GM10266 (cell line): ENCODE data around the gene MDM2.
A peak's percentile ranks its signal among the peaks of the same experiment; 100 is the strongest.

Source experiments
- DNase-seq: peaks from one replicate; pipeline ENCODE4 v3.0.0; 2012; ENCODE audit errors: extremely low spot score
- TF ChIP-seq, protein P1 (sequence below): IDR thresholded peaks from 2 replicates; pipeline ENCODE4 v1.5.1; 2012; ENCODE audit warnings: mild to moderate bottlenecking, low read depth; ENCODE audit not compliant: control insufficient read depth, insufficient read depth; ENCODE audit errors: missing control alignments

Gene MDM2

DNA sequence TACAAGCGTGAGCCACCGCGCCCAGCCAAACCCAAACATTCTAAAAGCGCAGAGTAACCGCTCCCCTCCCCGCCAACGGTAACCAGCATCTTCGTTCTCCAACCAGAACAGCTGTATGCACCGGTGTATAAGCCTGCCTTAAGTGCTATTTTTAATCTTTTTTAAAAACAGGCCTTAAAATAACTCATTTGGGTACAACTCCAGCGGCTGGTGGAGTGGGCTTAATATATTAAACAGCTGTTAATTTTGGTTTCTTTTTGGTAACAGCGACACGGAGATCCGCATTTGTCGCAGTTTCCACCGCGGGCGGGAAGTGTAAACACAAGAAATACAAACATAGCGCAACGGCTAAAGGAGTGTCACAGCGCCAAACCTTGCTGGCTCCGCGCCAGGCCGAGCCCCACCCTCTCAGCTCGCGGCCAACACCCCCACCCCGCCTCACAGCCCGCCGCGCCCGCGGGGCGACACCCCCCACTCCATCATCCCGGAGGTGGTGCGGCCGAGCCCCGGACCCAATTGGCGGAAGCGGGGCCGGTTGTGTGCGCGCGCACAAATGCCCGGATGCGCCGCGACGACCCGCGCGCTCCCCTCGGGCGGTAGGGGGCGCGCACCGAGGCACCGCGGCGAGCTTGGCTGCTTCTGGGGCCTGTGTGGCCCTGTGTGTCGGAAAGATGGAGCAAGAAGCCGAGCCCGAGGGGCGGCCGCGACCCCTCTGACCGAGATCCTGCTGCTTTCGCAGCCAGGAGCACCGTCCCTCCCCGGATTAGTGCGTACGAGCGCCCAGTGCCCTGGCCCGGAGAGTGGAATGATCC is at the start of gene MDM2:
Gene MDM2, plus strand, starts transcription at position 602 of the 812 bp plus-strand sequence. CDS start 301 bp downstream, outside the sequence.
- DNase-seq = peak; percentile 96
- TF ChIP-seq, protein P1, sequence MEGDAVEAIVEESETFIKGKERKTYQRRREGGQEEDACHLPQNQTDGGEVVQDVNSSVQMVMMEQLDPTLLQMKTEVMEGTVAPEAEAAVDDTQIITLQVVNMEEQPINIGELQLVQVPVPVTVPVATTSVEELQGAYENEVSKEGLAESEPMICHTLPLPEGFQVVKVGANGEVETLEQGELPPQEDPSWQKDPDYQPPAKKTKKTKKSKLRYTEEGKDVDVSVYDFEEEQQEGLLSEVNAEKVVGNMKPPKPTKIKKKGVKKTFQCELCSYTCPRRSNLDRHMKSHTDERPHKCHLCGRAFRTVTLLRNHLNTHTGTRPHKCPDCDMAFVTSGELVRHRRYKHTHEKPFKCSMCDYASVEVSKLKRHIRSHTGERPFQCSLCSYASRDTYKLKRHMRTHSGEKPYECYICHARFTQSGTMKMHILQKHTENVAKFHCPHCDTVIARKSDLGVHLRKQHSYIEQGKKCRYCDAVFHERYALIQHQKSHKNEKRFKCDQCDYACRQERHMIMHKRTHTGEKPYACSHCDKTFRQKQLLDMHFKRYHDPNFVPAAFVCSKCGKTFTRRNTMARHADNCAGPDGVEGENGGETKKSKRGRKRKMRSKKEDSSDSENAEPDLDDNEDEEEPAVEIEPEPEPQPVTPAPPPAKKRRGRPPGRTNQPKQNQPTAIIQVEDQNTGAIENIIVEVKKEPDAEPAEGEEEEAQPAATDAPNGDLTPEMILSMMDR = peak; percentile 89

DNA sequence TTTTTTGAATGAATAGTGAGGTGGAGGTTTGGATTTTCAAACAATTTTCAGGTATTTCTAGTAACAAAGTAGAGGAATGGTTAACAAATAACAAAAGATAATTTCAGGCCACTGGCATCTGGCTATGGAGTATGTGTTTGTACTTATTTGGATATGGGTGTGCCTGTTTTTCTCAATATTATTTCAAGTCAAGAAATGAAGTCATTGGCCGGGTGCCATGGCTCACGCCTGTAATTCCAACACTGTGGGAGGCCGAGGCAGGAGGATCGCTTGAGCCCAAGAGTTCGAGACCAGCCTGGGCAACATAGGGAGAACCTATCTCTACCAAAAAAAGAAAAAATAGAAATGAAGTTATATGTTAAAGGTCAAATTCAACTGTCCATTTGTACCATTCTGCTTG is 48.1 kb upstream of the MDM2 start:
- TF ChIP-seq, protein P1 = no peak
- no peak for DNase-seq

DNA sequence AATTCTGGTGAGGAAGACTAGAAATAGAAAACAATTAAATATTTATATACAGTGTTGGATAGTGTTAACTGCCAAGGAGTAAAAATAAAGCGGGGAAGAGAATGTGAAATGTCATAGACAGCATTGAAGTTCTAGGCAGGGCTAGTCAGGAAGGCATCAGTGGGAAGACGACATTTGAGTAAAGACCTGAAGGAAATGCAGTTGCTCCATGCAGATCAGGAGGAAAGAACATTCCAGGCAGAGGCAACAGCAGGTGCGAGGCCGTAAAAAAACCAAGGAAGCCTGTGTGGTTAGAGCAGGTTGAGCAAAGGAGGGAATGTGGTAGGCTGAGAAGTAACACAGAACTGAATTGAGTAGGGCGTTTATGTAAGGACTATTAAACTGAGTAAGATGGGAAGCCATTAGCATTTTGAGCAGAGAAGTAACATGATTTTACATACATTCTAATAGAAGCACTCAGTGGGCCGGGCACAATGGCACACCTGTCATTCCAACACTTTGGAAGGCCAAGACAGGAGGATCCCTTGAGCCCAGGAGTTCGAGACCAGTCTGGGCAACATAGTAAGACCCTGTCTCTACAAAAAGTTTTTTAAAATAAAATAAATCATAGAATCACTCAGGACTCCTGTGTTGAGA is 47.1 kb upstream of the MDM2 start:
- no peak for DNase-seq
- TF ChIP-seq, protein P1 = no peak

DNA sequence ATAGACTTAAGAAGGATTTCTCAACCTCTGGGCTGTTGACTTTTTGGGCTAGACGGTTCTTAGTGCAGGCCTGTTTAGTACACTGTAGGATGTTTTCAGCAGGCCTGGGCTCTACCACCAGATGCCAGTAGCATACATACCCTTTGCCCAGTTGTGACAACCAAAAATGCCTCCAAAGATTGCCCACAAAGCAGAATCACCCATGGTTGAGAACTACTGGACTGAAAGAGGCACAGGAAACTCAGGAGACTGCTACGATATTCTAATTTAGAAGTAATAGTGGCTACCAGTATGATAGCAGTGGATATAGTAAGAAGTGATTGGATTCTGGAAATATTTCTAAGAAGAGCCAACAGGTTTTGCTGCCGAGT is 46.5 kb upstream of the MDM2 start:
- TF ChIP-seq, protein P1 = no peak
- DNase-seq = no peak

DNA sequence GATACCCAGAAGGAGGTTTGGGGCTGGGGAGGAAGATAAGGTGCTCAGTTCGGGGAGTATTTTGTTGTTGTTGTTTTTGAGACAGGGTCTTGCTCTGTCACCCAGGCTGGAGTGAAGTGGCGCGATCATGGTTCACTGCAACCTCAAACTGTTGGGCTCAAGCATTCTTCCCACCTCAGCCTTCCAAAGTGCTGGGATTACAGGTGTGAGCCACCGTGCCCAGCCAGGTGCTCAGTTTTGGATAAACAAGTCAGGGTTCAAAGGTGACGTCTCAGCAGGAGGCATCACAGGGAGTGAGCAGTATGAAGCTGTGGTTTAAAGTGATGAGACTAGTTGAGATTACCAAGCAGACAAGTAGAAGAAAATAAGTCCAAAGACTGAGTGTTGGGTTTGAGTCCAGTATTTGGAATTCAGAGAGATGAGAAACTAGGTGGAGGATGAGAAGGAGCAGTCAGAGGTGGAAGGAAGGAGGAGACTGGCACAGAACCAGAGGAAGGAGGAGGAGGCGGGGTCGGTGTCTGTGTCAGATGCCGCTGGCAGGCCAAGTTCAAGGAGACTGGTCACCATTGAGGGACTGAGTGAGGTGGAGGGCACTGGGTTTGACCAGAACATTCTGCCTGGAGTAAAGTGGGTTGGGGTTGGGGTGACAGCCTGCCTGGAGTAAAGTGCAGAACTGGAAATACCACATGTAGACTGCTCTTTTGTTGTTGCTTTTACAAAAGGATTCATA is 45.9 kb upstream of the MDM2 start:
- DNase-seq = no peak
- TF ChIP-seq, protein P1 = no peak

DNA sequence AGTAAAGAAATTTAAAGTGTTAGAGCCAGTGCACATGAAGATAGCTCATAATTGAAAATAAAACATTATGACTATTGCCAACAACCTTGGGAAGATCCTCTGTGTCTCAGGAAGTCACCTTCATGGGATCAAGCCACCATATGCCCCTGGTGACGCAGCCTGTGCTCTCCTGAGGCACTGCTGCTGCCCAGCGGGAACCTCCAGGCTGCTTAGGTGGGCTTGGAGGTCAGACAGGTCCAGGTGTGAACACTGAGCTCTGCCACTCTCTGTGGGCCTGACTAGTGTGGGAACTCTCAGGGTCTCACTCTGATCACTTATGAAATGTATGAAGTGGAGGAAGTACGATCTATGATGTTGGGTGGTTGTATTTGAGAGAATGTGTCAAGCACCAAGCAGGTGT is 45.3 kb upstream of the MDM2 start:
- no peak for DNase-seq
- TF ChIP-seq, protein P1 = no peak
